ENCODE results near the gene CRACDL. TPM values are rescaled to one million over a fixed set of nuclear protein-coding genes. Genes with fewer than 3 reads are reported as not detected.

The CRACDL gene
- total and polyA plus RNA-seq, 2 of the 13 experiments (the other 11 are each of a cell fraction or from before 2014, with no cell fraction given): 0.15 to 0.26 TPM

GRCh38 chr2:98805412-98806171 is 130.4 kb downstream of the CRACDL start (continued):
- TF ChIP-seq ZNF407 (CRISPR knock-in tag; IDR thresholded peaks at IDR 0.05; ENCODE audit: not compliant biosample characterization) (no peak), NR2F6 (IDR thresholded peaks at IDR 0.05) (no peak), NR2F6 (CRISPR knock-in tag; IDR thresholded peaks at IDR 0.05) (peak; percentile 57; the same call in 1 of the 2 replicates), ZNF782 (CRISPR knock-in tag; IDR thresholded peaks at IDR 0.05; ENCODE audit: borderline replicate concordance) (no peak), YEATS2 (CRISPR knock-in tag; IDR thresholded peaks at IDR 0.05; ENCODE audit: borderline replicate concordance) (peak; percentile 38; the same call in 1 of the 2 replicates), ZNF552 (CRISPR knock-in tag; IDR thresholded peaks at IDR 0.05; ENCODE audit: borderline replicate concordance) (0 out of 2 replicates have a peak, but pooled peaks have one; percentile 71), ZBTB7A (CRISPR knock-in tag; IDR thresholded peaks at IDR 0.05) (peak; percentile 66; the same call in 1 of the 2 replicates), HOXA5 (CRISPR knock-in tag; IDR thresholded peaks at IDR 0.05) (0 out of 2 replicates have a peak, but pooled peaks have one; percentile 35), SPEN (CRISPR knock-in tag; IDR thresholded peaks at IDR 0.05; ENCODE audit: low read depth) (no peak), ZNF335 (CRISPR knock-in tag; IDR thresholded peaks at IDR 0.05) (no peak), MLX (CRISPR knock-in tag; IDR thresholded peaks at IDR 0.05) (no peak), SOX6 (IDR thresholded peaks at IDR 0.05) (no peak), SOX6 (CRISPR knock-in tag; IDR thresholded peaks at IDR 0.05) (peak; percentile 21; the same call in 1 of the 2 replicates), ZNF563 (CRISPR knock-in tag; IDR thresholded peaks at IDR 0.05) (0 out of 2 replicates have a peak, but pooled peaks have one; percentile 47), BCL6 (CRISPR knock-in tag; IDR thresholded peaks at IDR 0.05) (peak; percentile 40; the same call in 1 of the 2 replicates), GABPB1 (CRISPR knock-in tag; IDR thresholded peaks at IDR 0.05) (peak; percentile 78), SKIL (CRISPR knock-in tag; IDR thresholded peaks at IDR 0.05; ENCODE audit: borderline replicate concordance) (no peak)
- TF ChIP-seq, protein P1, sequence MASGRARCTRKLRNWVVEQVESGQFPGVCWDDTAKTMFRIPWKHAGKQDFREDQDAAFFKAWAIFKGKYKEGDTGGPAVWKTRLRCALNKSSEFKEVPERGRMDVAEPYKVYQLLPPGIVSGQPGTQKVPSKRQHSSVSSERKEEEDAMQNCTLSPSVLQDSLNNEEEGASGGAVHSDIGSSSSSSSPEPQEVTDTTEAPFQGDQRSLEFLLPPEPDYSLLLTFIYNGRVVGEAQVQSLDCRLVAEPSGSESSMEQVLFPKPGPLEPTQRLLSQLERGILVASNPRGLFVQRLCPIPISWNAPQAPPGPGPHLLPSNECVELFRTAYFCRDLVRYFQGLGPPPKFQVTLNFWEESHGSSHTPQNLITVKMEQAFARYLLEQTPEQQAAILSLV (CRISPR knock-in tag; IDR thresholded peaks at IDR 0.05; ENCODE audit: borderline replicate concordance): 0 out of 2 replicates have a peak, but pooled peaks have one; percentile 58
